Breast epithelium (tissue), 3 donors: Measurements from ENCODE around the gene MPEG1.

Source experiments
- CTCF ChIP-seq, 3 donors: fragments of 450-650 bp; IDR thresholded peaks; one replicate each; pipeline ENCODE4 v1.5.1; 2016 to 2017; ENCODE audit warnings: antibody characterized with exemption in 3 of 3, mild to moderate bottlenecking in 3 of 3, moderate library complexity in 3 of 3
- POLR2A ChIP-seq: fragments of 450-650 bp; IDR thresholded peaks from one replicate; pipeline ENCODE4 v1.6.1; 2016; ENCODE audit warnings: antibody characterized with exemption, mild to moderate bottlenecking, moderate library complexity
- POLR2AphosphoS5 ChIP-seq, 3 donors: sonication (generic); formaldehyde crosslinking; IDR thresholded peaks; one replicate each; pipeline ENCODE4 v1.6.1; 2017; ENCODE audit warnings: antibody characterized with exemption in 3 of 3

GRCh38 chr11:59176330-59176729 is 36.4 kb downstream of the MPEG1 start:
- TF ChIP-seq CTCF (IDR thresholded peaks at IDR 0.05) (no peak), POLR2A (no peak), POLR2AphosphoS5 (IDR thresholded peaks at IDR 0.05) (no peak)
